NCI-H2227 (cell line): Measurements from ENCODE around the gene CAPN15.
"Not testable (repeated sequence)": the region's sequence is repeated elsewhere in the genome, so short reads cannot be mapped to it uniquely, and the experiment has no call there.

Source experiments
- DNase-seq: peaks from one replicate; lab custom pipeline; 2025; ENCODE audit not compliant: unreplicated experiment; lab: John Stamatoyannopoulos, UW

The CAPN15 gene

DNA sequence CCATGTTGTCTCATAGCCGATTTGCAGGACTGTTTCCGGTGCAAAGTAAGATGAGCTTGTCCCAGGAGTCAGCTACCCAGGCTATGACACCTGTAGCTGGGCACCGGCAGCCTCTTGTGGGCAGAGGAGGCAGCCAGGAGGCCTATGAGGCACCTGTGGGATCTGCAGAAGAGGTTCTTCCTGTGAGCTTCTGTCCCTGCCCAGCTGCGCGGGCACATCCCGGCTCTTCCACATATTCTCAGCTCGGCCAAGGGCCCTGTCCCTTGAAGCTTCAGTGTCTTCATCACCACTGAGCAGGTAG, 21.3 kb upstream of the CAPN15 start:
- no peak for DNase-seq

- DNase-seq = not testable (repeated sequence)
These were observed 20.0 kb upstream of the CAPN15 start for GRCh38 chr16:507527-507926.

DNA sequence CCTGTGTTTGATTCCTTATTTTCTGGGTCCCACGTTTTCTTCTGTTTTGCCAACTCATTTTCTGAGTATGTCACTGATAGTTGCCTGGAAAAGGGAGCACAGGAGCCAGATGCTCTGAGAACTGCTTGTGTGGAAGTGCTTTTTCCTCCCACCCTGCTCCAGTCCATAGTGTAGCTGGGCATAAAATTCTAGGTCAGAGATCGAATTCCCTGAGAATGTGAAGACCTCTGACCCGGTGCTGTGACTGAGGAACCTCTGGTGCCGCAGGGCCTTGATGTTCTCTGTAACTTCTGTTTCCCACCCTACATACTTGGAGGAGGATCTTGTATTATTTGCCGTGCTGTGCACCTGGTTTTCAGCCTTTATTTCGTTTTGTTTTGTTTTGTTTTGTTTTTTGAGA, 19.5 kb upstream of the CAPN15 start:
- DNase-seq = no peak

DNA sequence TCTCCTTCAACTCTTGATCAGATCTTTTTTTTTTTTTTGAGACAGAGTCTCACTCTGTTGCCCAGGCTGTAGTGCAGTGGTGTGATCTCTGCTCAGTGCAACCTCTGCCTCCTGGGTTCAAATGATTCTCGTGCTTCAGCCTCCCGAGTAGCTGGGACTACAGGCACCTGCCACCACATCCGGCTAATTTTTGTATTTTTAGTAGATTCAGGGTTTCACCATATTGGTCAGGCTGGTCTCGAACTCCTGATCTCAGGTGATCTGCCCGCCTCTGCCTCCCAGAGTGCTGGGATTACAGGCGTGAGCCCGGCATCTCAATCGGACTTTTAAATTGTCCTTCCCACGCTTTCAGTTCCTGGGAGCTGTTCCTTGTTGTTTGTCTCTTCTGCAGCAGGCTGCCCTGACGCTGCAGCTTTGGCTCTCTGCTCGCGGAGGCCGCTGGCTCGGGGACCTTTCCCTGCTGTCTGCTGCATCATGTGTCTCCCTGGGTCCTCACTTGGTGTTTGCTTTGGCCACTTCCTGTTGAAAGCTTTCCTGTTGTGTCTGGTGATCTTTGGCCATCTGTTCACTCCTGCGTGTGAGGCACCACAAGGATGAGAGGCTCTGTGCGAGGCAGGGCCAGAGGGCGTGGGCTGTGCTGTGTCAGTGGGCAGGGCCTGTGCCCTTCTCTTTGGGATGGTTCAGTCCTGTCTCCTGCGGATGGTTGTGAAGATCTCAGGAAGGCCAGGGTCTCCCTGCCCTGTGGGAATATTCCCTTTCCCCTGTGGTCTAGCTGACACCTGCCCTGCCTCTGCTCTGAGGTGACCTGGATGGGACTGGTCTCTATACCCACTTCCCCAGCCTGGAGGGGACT, 18.4 kb upstream of the CAPN15 start:
- no peak for DNase-seq

DNA sequence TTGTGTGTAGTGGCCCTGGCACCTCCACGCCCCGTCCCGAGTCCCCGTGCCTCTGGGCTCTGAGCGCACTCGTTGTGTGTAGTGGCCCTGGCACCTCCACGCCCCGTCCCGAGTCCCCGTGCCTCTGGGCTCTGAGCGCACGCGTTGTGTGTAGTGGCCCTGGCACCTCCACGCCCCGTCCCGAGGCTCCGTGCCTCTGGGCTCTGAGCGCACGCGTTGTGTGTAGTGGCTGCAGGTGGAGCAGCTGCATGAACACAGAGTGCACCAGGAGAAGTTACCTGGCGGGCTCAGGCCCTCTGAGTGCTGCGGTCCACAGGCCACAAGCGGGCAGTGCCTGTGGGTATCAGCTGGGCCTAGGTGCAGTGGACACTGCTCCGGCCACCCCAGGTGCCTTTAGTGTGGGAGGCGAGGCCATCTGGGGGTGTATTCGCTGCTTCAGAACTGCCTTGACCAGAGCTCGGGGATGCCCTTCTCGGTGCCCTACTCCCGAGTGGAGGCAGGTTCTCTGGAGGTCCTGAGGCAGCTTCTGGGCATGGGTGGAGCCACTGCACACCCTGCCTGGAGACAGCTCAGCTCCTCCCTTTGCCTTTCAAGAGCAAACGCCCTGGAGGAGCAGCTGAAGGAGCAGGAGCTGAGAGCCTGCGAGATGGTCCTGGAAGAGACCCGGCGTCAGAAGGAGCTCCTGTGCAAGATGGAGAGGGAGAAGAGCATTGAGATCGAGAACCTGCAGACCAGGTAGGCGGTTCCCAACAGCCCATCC, 17.3 kb upstream of the CAPN15 start:
- no peak for DNase-seq

GRCh38 chr16:512802-513201, 14.7 kb upstream of the CAPN15 start:
- no peak for DNase-seq

DNA sequence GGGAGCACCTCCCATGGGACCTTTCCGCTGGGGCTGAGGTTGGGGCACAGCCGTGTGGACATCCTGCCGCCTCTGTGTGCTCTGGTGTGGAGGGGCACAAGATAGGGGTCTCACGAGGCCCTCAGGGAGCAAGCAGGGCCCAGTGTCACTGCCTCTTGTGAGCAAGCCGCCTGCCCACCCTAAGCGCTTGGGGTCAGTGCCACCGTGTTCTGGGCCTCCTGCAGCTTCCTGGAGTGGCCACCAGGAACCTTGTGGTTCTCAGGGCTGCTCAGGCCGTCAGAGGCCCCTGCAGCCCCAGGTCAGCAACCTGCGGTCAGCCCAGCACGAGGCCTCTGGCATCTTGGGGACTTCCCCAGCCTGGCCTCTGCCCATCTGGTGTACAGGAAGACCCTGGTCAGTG, 13.6 kb upstream of the CAPN15 start:
- DNase-seq = no peak

- no peak for DNase-seq
These were observed 12.2 kb upstream of the CAPN15 start for GRCh38 chr16:515175-515938.

DNA sequence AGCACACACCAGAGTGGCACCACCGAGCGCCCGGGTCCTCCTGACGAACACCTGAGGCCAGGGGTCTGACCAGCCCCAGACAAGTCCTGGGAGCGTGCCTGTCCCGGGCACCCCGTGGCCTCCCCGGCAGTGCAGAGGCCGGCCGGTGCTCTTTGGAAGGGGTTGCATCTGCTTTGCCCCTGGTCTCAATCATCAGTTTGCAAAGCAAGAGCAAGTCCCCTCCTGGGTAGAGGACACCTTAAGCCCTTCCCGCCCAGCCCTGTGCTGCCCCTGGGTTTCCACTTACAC, 11.6 kb upstream of the CAPN15 start:
- DNase-seq = no peak

DNA sequence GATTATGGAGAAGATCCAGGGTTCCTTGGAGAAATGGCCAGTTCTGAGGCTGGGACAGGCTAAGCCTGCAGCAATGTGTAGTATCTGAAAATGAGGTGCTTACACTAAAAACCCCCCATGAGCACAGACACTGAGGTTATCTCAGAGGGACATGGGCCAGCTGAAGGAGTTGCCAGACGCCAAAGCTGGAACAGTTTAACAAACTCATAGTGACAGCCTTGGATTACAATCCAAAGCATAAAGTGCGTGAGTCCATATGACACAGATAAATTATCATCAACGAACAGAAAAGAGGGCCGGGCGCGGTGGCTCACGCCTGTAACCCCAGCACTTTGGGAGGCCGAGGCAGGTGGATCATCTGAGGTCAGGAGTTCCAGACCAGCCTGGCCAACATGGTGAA, 11.2 kb upstream of the CAPN15 start:
- DNase-seq = no peak

DNA sequence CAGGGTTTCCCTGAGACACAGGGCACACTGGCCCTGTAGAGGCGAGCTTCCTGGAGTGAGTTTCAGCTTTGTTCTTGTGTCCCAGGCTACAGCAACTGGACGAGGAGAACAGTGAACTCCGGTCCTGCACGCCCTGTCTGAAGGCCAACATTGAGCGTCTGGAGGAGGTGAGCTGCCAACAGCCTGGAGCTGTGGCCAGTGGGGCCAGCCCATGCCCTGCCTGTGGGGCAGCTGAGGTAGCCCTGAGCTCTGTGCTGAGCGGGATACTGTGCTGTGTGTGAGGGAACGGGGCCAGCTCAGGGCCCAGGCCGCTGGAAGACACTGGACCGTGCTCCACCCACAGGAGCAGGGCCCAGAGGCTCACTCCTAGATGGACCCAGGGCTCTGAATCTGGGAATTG, 8.7 kb upstream of the CAPN15 start:
- DNase-seq = no peak

- DNase-seq = no peak
These were observed 8.1 kb upstream of the CAPN15 start for GRCh38 chr16:519425-519824.

DNA sequence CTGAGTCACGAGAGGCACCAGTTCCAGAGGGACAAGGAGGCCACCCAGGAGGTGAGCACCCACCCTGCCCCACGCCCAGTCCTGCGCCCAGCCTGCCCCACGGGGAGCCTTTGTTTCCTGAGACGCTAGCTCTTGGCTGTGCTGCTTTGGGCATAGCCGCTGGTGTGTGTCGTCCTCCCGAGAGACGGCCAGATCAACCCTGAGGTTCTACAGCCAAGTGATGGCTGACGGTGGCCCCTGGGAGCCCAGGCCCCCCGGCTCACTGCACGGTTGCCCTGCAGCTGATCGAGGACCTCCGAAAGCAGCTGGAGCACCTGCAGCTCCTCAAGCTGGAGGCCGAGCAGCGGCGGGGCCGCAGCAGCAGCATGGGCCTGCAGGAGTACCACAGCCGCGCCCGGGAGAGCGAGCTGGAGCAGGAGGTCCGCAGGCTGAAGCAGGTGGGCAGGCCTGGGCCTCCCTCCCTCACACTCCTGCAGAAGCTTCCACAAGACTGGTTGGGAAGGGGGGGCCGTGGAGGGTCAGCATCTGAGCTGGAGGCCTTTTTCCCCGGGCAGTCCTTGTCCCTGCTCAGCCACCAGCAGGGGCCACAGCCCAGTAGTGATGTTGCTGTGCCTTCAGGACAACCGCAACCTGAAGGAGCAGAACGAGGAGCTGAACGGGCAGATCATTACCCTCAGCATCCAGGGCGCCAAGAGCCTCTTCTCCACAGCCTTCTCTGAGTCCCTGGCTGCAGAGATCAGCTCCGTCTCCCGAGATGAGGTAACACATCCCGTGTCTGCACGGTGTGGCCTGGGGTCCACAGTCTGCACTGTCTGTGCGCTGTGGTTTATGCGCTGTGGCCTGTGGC, 7.4 kb upstream of the CAPN15 start:
- DNase-seq = no peak

DNA sequence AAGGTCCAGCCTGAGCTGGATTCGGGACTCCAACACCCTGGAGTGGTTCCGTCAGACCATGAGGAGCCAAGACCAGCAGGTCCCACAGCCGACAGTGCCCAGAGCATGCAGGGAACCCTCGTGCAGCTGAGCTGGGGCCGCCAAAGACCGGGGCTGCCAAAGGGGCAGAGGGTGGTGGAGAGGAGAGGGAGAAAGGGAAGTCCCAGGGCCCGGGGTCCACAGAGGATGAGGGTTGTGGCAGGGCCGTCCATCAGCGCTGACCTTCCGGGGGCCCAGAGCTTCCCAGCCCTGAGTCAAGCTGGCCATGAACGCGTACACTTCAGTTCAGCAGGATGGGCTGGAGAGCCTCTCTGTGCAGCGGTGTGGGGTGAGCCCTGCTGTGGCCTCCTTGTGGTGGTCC, 6.7 kb upstream of the CAPN15 start:
- no peak for DNase-seq

- no peak for DNase-seq
These were observed 5.9 kb upstream of the CAPN15 start for GRCh38 chr16:521381-522210.

GRCh38 chr16:522320-523096, 5.0 kb upstream of the CAPN15 start:
- DNase-seq = no peak

DNA sequence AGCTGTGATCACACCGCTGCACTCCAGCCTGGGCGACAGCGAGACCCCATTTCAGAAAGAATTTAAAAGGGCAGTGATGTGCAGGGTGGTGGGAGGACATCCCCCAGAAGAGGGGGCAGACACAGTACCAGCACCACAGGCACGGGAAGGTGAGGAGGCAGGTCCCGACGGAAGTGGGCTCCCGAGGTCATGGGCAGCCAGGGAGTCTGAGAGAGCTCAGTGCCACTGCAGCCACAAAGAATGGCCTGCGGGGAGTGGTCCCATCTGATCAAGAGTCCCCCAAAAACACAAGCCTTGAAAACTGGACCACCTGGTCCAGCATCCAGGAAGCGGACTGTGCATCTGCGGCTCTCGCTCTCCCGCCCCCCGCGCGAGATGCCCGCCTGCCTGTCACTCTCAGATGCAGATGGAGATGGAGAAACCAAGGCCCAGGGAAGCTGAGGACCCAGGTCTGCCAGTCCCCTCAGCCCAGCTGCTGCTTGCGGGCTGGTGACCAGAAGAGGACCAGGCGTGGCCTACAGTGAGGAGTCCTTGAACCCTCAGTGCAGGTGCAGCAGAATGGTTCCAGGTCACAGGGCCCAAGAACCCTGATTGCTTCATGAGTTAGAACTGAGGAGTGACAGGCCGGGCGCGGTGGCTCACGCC, 4.3 kb upstream of the CAPN15 start:
- no peak for DNase-seq

DNA sequence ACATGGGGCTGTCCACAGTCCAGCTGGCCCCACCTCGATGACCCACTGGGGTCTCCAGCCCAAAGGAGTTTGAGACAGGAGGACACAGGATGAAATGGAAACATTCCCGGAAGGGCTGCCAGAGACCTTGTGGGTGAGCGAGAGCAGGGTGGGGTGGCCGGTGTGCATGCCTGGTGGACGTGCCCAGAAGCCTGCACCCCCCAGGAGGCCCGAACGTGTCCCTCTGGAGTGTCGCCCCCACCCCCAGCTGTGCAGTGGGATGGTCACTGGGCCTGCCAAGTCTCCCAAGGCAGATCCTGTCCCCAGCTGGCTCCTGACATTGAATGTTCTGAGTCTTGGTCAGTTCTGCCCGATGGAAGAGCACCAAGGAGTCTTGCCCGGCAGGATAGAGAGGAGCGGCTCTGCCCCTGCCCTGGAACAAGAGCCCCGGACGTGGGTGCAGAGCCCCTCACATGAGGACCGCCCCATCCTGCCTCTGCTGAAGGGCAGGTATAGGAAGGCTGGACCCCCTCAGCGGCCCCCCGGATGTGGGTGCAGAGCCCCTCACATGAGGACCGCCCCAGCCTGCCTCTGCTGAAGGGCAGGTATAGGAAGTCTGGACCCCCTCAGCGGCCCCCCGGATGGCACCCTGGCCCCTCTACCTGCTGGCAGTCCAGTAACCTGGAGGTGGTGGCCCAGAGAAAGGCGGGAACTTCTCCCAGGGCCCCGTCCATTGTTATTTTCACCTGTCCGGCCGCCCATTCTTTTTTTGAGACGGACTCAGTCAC, 3.1 kb upstream of the CAPN15 start:
- no peak for DNase-seq
